Activated naive CD8-positive, alpha-beta T cell treated with anti-CD3 and anti-CD28 coated beads, Interleukin-2, amount 10 ng/mL, durations not matched to agents 7 days and 5 days (primary cell): ENCODE results near the gene TSPEAR. TPM values are rescaled to one million over a fixed set of nuclear protein-coding genes. Genes with fewer than 3 reads are reported as not detected.
"Not testable (repeated sequence)": the region's sequence is repeated elsewhere in the genome, so short reads cannot be mapped to it uniquely, and the experiment has no call there.

Experiments
- ATAC-seq: fragments of 150-1000 bp; cut with Tn5 transposase; one replicate; pipeline ENCODE4 v1.10.0; 2021; ENCODE audit warnings: low read depth, moderate library complexity
- POLR2A ChIA-PET: fragments of 350-600 bp; sonication (Branson Sonifier 250); formaldehyde crosslinking; loops from one replicate; lab custom pipeline; 2021; ENCODE audit warnings: antibody characterized with exemption; lab: Charles Lee
- DNase-seq: peaks from one replicate; pipeline ENCODE4 v3.0.0; 2021
- H3K27ac Mint-ChIP-seq: one replicate; pipeline ENCODE4 v1.8.0; 2022; ENCODE audit warnings: mild to moderate bottlenecking, mixed read lengths
- H3K27me3 Mint-ChIP-seq: one replicate; pipeline ENCODE4 v1.8.0; 2022; ENCODE audit warnings: mild to moderate bottlenecking, moderate library complexity, mixed read lengths
- H3K36me3 Mint-ChIP-seq: one replicate; pipeline ENCODE4 v1.8.0; 2021; ENCODE audit warnings: mild to moderate bottlenecking, mixed read lengths
- H3K4me1 Mint-ChIP-seq: one replicate; pipeline ENCODE4 v1.8.0; 2021; ENCODE audit warnings: mixed read lengths
- H3K4me3 Mint-ChIP-seq: one replicate; pipeline ENCODE4 v1.8.0; 2022; ENCODE audit warnings: mild to moderate bottlenecking, moderate library complexity, mixed read lengths
- H3K9me3 Mint-ChIP-seq: one replicate; pipeline ENCODE4 v1.8.0; 2021; ENCODE audit warnings: mixed read lengths
- total RNA-seq, 2 experiments: library from RNA; stranded (reverse); gene quantifications; one replicate each; pipeline ENCODE4 v1.2.3, GENCODE V29; 2021

The TSPEAR gene
- total RNA-seq, 2 experiments from 2014 or later: not detected

- peaks cover 2% of the 10 kb centered on the region for H3K27me3 Mint-ChIP-seq
- peaks cover 26% of the 10 kb centered on the region for H3K9me3 Mint-ChIP-seq
- H3K36me3 Mint-ChIP-seq: no peaks in the 10 kb centered on the region
- H3K27ac Mint-ChIP-seq: peak within 1 kb of the TSS; percentile 60
- DNase-seq (no peak), ATAC-seq (no peak)
- no peaks in the 10 kb centered on the region for H3K4me1 Mint-ChIP-seq
- H3K4me3 Mint-ChIP-seq: no peak within 1 kb of the TSS
- POLR2A ChIA-PET: no interaction called here
Observed at GRCh38 chr21:44637018-44637850, 74.1 kb downstream of the TSPEAR start, which contains the start of gene KRTAP10-10. TSS of gene KRTAP10-10 (plus strand) at chr21:44637356. CDS start at chr21:44637418, 62 bp downstream.

- Mint-ChIP-seq H3K27ac (no peak overlapping the region), H3K27me3 (peaks cover 2% of the 10 kb centered on the region)
Observed at GRCh38 chr21:44636209-44637017, 75.0 kb downstream of the TSPEAR start.

GRCh38 chr21:44632067-44632466 lies 79.3 kb downstream of the TSPEAR start:
- no peak overlapping the region for H3K4me3 Mint-ChIP-seq
- DNase-seq (no peak), ATAC-seq (no peak)
- H3K36me3 Mint-ChIP-seq: peaks cover 16% of the 10 kb centered on the region
- no peaks in the 10 kb centered on the region for H3K27me3 Mint-ChIP-seq
- POLR2A ChIA-PET: no interaction called here
- H3K27ac Mint-ChIP-seq: no peak overlapping the region
- peaks cover 8% of the 10 kb centered on the region for H3K4me1 Mint-ChIP-seq
- peaks cover 35% of the 10 kb centered on the region for H3K9me3 Mint-ChIP-seq

More at GRCh38 chr21:44636209-44637017, 75.0 kb downstream of the TSPEAR start:
- ATAC-seq: no peak
- POLR2A ChIA-PET: no interaction called here
- Mint-ChIP-seq H3K4me3 (no peak overlapping the region), H3K9me3 (peaks cover 28% of the 10 kb centered on the region), H3K36me3 (no peaks in the 10 kb centered on the region), H3K4me1 (no peaks in the 10 kb centered on the region)
- DNase-seq: no peak

GRCh38 chr21:44630440-44630839 lies 80.9 kb downstream of the TSPEAR start:
- peak overlapping the region; percentile 19 for H3K4me3 Mint-ChIP-seq
- H3K27ac Mint-ChIP-seq: peak overlapping the region; percentile 45
- POLR2A ChIA-PET: no interaction called here
- H3K27me3 Mint-ChIP-seq: no peaks in the 10 kb centered on the region
- peaks cover 35% of the 10 kb centered on the region for H3K9me3 Mint-ChIP-seq
- ATAC-seq: no peak
- H3K36me3 Mint-ChIP-seq: peaks cover 16% of the 10 kb centered on the region
- H3K4me1 Mint-ChIP-seq: peaks cover 8% of the 10 kb centered on the region
- no peak for DNase-seq

- DNase-seq (no peak), ATAC-seq (no peak)
- no peaks in the 10 kb centered on the region for H3K27me3 Mint-ChIP-seq
- H3K27ac Mint-ChIP-seq: no peak overlapping the region
- peaks cover 8% of the 10 kb centered on the region for H3K4me1 Mint-ChIP-seq
- H3K4me3 Mint-ChIP-seq: no peak overlapping the region
- peaks cover 18% of the 10 kb centered on the region for H3K36me3 Mint-ChIP-seq
- peaks cover 39% of the 10 kb centered on the region for H3K9me3 Mint-ChIP-seq
- POLR2A ChIA-PET: interaction anchor here (0.5 to 1.2 kb wide), 2 partner anchors 10 to 81 kb away, joined by 3 to 4 read pairs; no protein-coding TSS in a partner anchor
Observed at GRCh38 chr21:44628707-44629391, 82.5 kb downstream of the TSPEAR start.

GRCh38 chr21:44627831-44628233 lies 83.5 kb downstream of the TSPEAR start:
- POLR2A ChIA-PET, H3K27me3 Mint-ChIP-seq, DNase-seq, H3K4me1 Mint-ChIP-seq, ATAC-seq, H3K27ac Mint-ChIP-seq, H3K4me3 Mint-ChIP-seq: not testable (repeated sequence)
- peaks cover 37% of the 10 kb centered on the region for H3K9me3 Mint-ChIP-seq
- peaks cover 19% of the 10 kb centered on the region for H3K36me3 Mint-ChIP-seq

GRCh38 chr21:44627181-44627822 lies 84.1 kb downstream of the TSPEAR start:
- H3K4me3 Mint-ChIP-seq, POLR2A ChIA-PET, H3K27ac Mint-ChIP-seq, ATAC-seq, H3K27me3 Mint-ChIP-seq, H3K4me1 Mint-ChIP-seq, DNase-seq: not testable (repeated sequence)
- Mint-ChIP-seq H3K36me3 (peaks cover 19% of the 10 kb centered on the region), H3K9me3 (peaks cover 40% of the 10 kb centered on the region)

- DNase-seq: no peak
- H3K9me3 Mint-ChIP-seq: peaks cover 39% of the 10 kb centered on the region
- peak within 1 kb of the TSS; percentile 32 for H3K27ac Mint-ChIP-seq
- peaks cover 8% of the 10 kb centered on the region for H3K4me1 Mint-ChIP-seq
- no peaks in the 10 kb centered on the region for H3K27me3 Mint-ChIP-seq
- H3K4me3 Mint-ChIP-seq: no peak within 1 kb of the TSS
- peaks cover 19% of the 10 kb centered on the region for H3K36me3 Mint-ChIP-seq
- POLR2A ChIA-PET: no interaction called here
- ATAC-seq: no peak
Observed at GRCh38 chr21:44626673-44627143, 84.7 kb downstream of the TSPEAR start, which contains the start of gene KRTAP10-9. TSS of gene KRTAP10-9 (plus strand) at chr21:44627093. CDS start at chr21:44627172, 79 bp downstream.

- POLR2A ChIA-PET: no interaction called here
- peaks cover 8% of the 10 kb centered on the region for H3K4me1 Mint-ChIP-seq
- no peaks in the 10 kb centered on the region for H3K27me3 Mint-ChIP-seq
- H3K4me3 Mint-ChIP-seq: no peak overlapping the region
- peaks cover 37% of the 10 kb centered on the region for H3K9me3 Mint-ChIP-seq
- no peak for DNase-seq
- no peak for ATAC-seq
- peak overlapping the region; percentile 32 for H3K27ac Mint-ChIP-seq
- peaks cover 19% of the 10 kb centered on the region for H3K36me3 Mint-ChIP-seq
Observed at GRCh38 chr21:44626262-44626661, 85.1 kb downstream of the TSPEAR start.

- DNase-seq (no peak), ATAC-seq (no peak)
- H3K36me3 Mint-ChIP-seq: peaks cover 16% of the 10 kb centered on the region
- no peaks in the 10 kb centered on the region for H3K27me3 Mint-ChIP-seq
- peaks cover 34% of the 10 kb centered on the region for H3K9me3 Mint-ChIP-seq
- H3K4me1 Mint-ChIP-seq: peaks cover 8% of the 10 kb centered on the region
- H3K27ac Mint-ChIP-seq: no peak overlapping the region
- H3K4me3 Mint-ChIP-seq: no peak overlapping the region
- POLR2A ChIA-PET: no interaction called here
Observed at GRCh38 chr21:44625756-44626155, 85.6 kb downstream of the TSPEAR start.

GRCh38 chr21:44623575-44623974 lies 87.8 kb downstream of the TSPEAR start:
- Mint-ChIP-seq H3K27ac (no peak overlapping the region), H3K4me1 (peaks cover 12% of the 10 kb centered on the region), H3K4me3 (no peak overlapping the region), H3K36me3 (peaks cover 22% of the 10 kb centered on the region), H3K9me3 (peaks cover 39% of the 10 kb centered on the region), H3K27me3 (no peaks in the 10 kb centered on the region)
- POLR2A ChIA-PET: no interaction called here
- no peak for ATAC-seq
- DNase-seq: no peak

- H3K27ac Mint-ChIP-seq: no peak overlapping the region
- no peak overlapping the region for H3K4me3 Mint-ChIP-seq
- POLR2A ChIA-PET: interaction anchor here (1.3 kb wide), 2 partner anchors 38 to 62 kb away, joined by 3 to 8 read pairs; partner anchors contain the start of genes KRTAP12-1 and KRTAP12-3
- peaks cover 21% of the 10 kb centered on the region for H3K4me1 Mint-ChIP-seq
- peaks cover 40% of the 10 kb centered on the region for H3K9me3 Mint-ChIP-seq
- no peaks in the 10 kb centered on the region for H3K27me3 Mint-ChIP-seq
- DNase-seq (no peak), ATAC-seq (no peak)
- peaks cover 27% of the 10 kb centered on the region for H3K36me3 Mint-ChIP-seq
Observed at GRCh38 chr21:44619886-44620285, 91.5 kb downstream of the TSPEAR start.
